C4-2B (cell line): ENCODE data around the gene CHKA.
A peak's percentile ranks its signal among the peaks of the same experiment; 100 is the strongest.

Experiments
- H3K27ac ChIP-seq: fragments of 450-650 bp; 2 replicates; pipeline ENCODE4 v1.5.1; 2017
- ZFX ChIP-seq: fragments of 450-650 bp; IDR thresholded peaks from 2 replicates; pipeline ENCODE4 v1.6.1; 2017
- TF ChIP-seq, protein P1 (sequence below): fragments of 450-650 bp; conservative IDR thresholded peaks from 2 replicates; pipeline ENCODE4 v1.5.1; 2017; ENCODE audit warnings: mild to moderate bottlenecking

The CHKA gene

DNA sequence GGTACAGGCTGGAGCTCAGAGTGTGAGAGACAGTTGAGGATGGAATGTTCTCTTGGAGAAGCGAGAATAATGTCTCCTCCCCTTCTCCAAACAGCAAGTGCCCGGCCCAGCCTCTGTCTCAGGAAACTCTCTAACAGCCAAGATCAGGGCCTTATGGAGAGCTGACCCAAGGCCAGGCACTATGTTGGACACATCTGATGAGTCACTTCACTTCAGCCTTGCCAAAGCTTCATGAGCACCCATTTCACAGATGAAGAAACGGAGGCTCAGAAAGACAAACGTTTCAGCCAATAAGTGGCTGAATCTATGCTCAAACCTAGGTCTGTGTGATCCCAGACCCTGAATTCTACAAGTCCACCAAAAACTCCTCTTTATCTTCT, 22.1 kb upstream of the CHKA start:
- TF ChIP-seq, protein P1, sequence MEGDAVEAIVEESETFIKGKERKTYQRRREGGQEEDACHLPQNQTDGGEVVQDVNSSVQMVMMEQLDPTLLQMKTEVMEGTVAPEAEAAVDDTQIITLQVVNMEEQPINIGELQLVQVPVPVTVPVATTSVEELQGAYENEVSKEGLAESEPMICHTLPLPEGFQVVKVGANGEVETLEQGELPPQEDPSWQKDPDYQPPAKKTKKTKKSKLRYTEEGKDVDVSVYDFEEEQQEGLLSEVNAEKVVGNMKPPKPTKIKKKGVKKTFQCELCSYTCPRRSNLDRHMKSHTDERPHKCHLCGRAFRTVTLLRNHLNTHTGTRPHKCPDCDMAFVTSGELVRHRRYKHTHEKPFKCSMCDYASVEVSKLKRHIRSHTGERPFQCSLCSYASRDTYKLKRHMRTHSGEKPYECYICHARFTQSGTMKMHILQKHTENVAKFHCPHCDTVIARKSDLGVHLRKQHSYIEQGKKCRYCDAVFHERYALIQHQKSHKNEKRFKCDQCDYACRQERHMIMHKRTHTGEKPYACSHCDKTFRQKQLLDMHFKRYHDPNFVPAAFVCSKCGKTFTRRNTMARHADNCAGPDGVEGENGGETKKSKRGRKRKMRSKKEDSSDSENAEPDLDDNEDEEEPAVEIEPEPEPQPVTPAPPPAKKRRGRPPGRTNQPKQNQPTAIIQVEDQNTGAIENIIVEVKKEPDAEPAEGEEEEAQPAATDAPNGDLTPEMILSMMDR: no peak
- TF ChIP-seq ZFX: no peak
- H3K27ac ChIP-seq: peak overlapping the region; percentile 74

DNA sequence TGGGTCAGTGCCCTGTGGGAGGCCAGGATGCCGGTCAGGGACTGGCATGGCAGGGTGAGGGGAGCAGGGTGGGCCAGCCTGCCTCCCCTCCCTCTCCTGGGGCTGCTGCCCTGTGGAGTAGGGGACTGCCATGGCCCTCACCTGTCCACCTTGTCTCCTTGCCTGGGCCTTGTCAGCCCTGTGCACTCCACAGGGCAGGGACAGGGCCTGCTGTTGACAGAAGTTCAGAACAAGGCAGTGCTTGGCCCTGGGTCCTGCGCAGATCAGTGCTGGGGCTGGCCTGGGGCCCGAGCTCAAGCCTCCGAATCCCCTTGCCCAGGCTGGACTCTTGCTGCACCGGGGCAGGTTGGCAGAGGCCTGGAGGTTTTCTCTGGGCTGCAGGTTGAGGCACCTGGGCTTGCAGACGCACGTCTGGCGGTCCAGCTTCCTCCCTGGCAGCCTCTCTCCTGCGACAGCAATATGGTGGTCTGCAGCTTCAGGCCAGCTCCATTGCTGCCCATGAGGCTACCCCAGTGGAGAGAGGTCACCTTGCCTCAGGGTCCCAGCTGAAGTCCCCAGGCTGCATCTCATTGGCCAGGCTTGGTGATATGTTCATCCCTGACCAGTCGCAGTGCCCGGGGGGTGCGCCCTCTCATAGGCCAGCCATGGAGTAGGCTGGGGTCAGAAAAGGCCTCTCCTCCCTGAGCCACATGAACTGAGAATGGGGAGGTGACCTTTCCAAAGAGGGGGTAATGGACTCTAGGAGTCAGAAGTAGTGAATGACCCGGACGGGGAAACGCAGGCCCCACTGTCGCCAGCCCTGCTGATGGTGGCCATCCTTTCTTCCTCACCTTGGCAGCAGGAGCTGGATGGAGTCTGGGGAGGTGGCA, 21.5 kb upstream of the CHKA start:
- TF ChIP-seq, protein P1: no peak
- TF ChIP-seq ZFX: peak; percentile 51; the same call in 1 of the 2 replicates
- peak overlapping the region; percentile 74 for H3K27ac ChIP-seq

DNA sequence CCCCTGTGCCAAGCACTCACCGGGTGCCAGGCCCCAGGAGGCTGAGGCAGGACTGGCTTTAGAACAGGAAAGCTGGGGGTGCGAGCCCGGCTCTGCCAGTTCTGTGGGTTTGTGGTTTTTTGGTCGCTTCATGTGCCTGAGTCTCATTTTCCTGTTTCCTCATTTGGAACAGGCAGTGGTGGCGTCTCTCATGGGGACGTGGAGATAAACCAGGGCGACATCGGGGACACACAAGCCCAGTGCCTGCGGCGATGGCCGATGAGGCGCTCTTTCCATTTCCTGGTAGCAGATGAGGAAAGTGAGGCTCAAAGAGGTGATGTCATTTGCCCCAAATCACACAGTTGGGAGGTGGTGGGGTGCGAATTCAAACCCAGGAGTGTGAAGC, 20.8 kb upstream of the CHKA start:
- TF ChIP-seq ZFX: no peak
- TF ChIP-seq, protein P1: no peak
- H3K27ac ChIP-seq: peak overlapping the region; percentile 74

DNA sequence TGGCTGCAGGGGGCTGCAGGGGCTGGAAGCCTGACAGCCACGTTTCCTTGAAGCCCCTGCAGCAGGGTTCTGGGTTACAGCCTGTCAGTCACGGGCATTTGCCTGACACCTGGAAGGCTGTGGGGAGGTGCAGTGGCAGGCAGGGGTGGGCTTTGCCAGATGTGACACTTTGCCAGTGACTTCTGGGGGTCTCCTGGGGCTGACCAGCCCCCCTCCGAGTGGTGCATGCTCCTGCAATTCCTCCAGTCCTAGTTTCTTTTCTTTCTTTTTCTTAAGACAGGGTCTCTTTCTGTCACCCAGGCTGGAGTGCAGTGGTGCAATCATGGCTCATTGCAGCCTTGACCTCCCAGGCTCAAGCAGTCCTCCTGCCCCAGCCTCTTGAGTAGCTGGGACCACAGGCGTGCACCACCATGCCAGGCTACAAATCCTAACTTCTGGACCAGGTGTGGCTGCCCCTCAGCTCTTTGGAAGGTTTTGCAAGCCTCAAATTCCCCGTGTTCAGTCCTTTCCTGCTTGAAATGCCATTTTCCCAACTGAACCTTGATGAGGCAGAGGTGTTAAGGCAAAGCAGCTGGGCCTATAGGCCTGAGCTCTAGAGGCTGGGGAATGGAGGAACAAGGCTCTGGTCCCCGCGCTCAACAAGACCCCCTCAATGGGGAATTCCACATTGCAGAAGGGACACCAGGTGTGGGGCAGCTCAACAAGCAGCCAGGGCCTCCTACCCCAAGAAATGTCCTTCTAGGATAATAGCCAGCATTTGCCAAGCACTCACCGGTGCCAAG, 20.2 kb upstream of the CHKA start:
- peak overlapping the region; percentile 74 for H3K27ac ChIP-seq
- TF ChIP-seq, protein P1: no peak
- no peak for TF ChIP-seq ZFX

DNA sequence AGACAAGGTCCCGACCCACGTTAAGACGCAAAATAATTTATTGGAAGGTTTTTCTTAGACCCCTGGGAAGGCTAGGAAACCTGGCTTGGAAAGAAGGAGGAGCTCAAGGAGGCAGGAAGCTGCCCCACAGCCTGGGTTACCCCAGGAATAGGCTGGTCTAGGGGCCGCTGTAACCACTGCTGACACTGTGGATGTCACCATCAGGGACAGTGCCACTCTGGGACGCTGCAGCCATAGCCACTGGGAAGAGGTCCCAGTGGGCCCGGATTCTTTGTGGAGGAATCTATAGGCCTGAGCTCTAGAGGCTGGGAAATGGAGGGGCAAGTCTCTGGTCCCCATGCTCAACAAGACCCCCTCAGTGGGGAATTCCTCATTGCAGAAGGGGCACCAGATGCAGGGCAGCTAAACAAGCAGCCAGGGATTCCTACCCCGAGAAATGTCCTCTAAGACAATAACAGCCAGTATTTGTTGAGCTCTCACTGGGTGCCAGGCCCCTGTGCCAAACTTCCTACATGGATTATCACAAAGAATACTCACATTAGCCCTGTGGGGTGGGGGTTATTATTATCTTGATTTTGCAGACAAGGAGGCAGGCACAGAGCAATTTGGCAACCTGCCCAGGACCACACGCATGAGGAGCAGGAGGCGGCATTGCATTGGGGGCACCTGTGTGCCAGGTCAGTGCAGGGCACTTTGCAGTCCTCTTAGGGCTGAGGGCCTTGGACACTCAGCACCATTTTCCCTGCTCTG, 19.5 kb upstream of the CHKA start:
- peak overlapping the region; percentile 74 for H3K27ac ChIP-seq
- TF ChIP-seq ZFX: no peak; the same call in 1 of the 2 replicates
- TF ChIP-seq, protein P1: no peak

DNA sequence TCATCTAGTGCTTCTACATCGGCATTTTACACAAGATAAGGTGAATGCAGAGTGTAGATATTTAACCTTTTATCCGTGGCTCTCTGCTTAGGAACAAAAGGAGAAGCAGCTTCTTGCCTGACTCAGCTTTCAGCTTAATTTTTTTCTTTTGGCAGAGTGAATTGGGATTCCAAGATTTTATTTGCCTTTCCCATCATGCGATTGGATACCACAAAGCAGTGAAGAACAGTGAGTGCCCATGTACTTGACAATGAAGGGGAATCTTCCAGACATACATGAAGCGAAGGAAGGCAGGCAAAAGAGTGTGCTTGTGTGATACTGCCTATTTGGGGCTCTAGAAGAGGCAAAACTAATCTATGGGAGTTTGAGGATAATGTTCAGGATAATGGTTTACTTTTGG, 17.0 kb upstream of the CHKA start:
- H3K27ac ChIP-seq: peak overlapping the region; percentile 50; the same call in 1 of the 2 replicates
- TF ChIP-seq, protein P1: no peak
- TF ChIP-seq ZFX: no peak
